GM12892 (cell line): Measurements from ENCODE around the gene GSTM4.

Experiments used
- POLR2A ChIP-seq: IDR thresholded peaks from 2 replicates; pipeline ENCODE4 v1.6.1; 2011; ENCODE audit warnings: low read depth, low read length, control low read depth
- POLR2AphosphoS5 ChIP-seq: IDR thresholded peaks from 2 replicates; pipeline ENCODE4 v1.6.1; 2011; ENCODE audit warnings: low read depth, low read length, control low read depth
- TAF1 ChIP-seq: IDR thresholded peaks from 2 replicates; pipeline ENCODE4 v1.6.1; 2011; ENCODE audit warnings: low read depth, mild to moderate bottlenecking, control low read depth, low read length, borderline replicate concordance

DNA sequence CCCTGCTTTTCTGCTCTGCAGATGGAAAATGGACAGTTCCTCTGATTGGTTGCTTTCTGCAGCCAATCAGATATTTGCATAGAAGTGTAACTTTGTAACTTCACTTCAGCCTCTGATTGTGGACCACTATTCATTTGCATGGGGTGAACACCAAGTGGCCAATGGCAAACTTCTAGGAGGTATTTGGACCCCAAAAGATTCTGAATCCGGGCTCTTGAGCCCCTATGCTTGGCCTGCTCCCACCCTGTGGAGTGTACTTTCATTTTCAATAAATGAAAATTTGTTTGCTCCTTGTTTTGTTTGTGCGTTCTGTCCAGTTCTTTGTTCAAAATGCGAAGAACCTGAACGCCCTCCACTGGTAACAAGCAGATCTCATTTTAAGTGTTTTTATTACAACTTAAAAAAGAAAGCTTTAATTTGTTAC is 6.4 kb upstream of the GSTM4 start:
- TF ChIP-seq POLR2AphosphoS5 = no peak
- no peak for TF ChIP-seq POLR2A
- no peak for TF ChIP-seq TAF1
